Activated CD8-positive, alpha-beta memory T cell treated with anti-CD3 and anti-CD28 coated beads, Interleukin-2, amount 50 U/mL, for 48 hours (primary cell): Measurements from ENCODE around the gene TMEM259.

Experiments
- DNase-seq: peaks from one replicate; pipeline ENCODE4 v3.0.0-alpha.2; 2020

TMEM259 gene

GRCh38 chr19:1055028-1055425, 34.1 kb upstream of the TMEM259 start:
- no peak for DNase-seq

GRCh38 chr19:1054102-1055027, 33.4 kb upstream of the TMEM259 start:
- no peak for DNase-seq

- no peak for DNase-seq
Observed at GRCh38 chr19:1053176-1054101, 32.5 kb upstream of the TMEM259 start.

- no peak for DNase-seq
Observed at GRCh38 chr19:1052349-1052975, 31.5 kb upstream of the TMEM259 start.

- DNase-seq: no peak
Observed at GRCh38 chr19:1051791-1052190, 30.9 kb upstream of the TMEM259 start.

GRCh38 chr19:1050989-1051788, 30.3 kb upstream of the TMEM259 start:
- no peak for DNase-seq

DNA sequence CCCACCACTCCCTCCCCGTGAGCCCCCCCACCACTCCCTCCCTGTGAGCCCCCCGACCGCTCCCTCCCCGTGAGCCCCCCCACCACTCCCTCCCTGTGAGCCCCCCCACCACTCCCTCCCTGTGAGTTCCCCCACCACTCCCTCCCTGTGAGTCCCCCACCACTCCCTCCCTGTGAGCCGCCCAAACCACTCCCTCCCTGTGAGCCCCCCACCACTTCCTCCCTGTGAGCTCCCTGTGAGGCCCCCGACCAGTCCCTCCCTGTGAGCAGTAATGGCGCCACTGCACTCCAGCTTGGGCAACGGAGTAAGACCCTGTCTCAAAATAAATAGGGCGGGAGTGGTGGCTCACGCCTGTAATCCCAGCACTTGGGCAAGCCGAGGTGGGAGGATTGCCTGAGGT, 28.9 kb upstream of the TMEM259 start:
- DNase-seq: no peak

DNA sequence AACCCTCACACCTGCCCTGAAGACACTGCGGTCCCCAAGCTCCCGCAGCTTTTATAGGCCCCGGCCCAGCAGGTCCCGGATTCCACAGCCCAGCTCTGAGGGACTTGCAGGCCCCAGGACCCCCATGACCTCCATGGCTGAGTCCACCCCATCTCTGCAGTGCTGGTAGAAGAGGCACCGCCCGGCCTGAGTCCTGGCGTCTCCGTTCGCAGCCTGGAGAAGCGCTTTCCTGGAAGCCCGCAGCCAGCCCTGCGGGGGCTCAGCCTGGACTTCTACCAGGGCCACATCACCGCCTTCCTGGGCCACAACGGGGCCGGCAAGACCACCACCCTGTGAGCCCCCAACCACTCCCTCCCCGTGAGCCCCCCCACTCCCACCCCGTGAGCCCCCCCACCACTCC, 28.2 kb upstream of the TMEM259 start:
- no peak for DNase-seq

DNA sequence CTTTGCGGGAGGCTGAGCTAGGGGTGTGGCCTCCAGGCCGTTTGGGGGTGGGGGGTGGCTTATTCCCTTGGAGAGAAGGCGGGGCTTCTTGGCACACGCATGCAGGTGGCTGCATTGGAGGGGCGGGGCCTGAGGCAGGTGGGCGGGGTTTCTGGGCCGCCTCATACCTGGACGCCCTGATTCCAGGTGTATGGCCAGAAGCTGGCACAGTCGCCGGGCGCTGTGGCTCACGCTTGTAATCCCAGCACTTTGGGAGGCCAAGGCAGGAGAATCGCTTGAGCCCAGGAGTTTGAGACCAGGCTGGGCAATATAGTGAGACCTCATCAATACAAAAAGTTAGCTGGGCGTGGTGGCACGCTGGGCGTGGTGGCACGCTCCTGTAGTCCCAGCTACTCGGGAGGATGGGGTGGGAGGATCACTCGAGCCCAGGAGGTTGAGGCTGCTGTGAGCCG, 26.8 kb upstream of the TMEM259 start:
- no peak for DNase-seq

GRCh38 chr19:1046836-1047695, 26.1 kb upstream of the TMEM259 start:
- no peak for DNase-seq

GRCh38 chr19:1046117-1046626, 25.2 kb upstream of the TMEM259 start:
- no peak for DNase-seq

- peak; percentile 87 for DNase-seq
Observed at GRCh38 chr19:1045247-1045603, 24.3 kb upstream of the TMEM259 start.

- DNase-seq: no peak
Observed at GRCh38 chr19:1042689-1043511, 22.0 kb upstream of the TMEM259 start.

DNA sequence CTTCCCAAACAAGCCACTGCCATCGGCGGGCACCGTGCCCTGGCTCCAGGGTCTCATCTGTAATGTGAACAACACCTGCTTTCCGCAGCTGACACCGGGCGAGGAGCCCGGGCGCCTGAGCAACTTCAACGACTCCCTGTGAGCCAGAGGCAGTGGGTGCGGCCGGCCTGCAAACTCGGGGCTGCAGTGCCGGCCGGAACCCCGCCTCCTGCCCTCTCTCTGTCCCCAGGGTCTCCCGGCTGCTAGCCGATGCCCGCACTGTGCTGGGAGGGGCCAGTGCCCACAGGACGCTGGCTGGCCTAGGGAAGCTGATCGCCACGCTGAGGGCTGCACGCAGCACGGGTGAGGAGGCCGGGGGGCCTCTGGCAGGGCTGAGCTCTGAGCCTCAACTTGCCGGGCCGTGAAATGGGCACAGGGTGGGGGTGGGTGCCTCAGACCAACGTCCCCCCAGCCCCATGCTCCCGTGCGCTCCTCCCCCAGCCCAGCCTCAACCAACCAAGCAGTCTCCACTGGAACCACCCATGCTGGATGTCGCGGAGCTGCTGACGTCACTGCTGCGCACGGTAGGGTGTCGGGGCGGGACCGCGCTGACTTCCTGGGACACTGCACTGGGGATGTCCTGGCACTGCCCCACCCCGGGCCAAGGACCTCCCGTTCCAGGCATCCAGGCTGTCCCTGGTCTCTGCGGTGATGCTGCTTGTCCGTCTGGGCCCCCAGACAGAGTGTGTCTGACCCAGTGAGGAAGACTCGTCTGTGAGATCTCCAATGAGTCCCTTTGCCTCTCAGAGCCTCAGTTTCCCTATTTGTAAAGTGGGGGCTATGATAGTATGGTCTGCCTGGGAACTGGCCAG, 21.1 kb upstream of the TMEM259 start:
- DNase-seq: no peak

DNA sequence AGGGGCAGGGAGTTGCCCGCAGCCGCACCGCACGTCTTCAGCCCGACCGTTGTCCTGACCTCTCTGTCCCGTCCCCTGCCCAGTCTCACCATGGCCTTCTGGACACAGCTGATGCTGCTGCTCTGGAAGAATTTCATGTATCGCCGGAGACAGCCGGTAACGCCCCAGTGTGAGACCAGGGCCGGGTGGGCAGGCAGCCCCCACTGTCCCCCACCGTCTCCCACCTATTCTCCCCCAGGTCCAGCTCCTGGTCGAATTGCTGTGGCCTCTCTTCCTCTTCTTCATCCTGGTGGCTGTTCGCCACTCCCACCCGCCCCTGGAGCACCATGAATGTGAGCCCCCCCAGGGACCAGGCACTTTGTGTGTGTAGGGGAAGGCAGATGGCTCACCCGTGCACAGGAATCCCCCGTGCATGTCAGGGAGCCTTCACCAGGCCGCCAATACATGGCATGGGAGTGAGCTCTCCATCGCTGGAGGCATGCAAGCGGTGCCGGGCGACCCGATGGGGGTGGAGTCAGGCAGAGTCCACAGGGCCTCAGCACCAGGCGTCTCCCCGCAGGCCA, 20.4 kb upstream of the TMEM259 start:
- no peak for DNase-seq

GRCh38 chr19:1040476-1041271, 19.8 kb upstream of the TMEM259 start:
- DNase-seq: peak; percentile 92

DNA sequence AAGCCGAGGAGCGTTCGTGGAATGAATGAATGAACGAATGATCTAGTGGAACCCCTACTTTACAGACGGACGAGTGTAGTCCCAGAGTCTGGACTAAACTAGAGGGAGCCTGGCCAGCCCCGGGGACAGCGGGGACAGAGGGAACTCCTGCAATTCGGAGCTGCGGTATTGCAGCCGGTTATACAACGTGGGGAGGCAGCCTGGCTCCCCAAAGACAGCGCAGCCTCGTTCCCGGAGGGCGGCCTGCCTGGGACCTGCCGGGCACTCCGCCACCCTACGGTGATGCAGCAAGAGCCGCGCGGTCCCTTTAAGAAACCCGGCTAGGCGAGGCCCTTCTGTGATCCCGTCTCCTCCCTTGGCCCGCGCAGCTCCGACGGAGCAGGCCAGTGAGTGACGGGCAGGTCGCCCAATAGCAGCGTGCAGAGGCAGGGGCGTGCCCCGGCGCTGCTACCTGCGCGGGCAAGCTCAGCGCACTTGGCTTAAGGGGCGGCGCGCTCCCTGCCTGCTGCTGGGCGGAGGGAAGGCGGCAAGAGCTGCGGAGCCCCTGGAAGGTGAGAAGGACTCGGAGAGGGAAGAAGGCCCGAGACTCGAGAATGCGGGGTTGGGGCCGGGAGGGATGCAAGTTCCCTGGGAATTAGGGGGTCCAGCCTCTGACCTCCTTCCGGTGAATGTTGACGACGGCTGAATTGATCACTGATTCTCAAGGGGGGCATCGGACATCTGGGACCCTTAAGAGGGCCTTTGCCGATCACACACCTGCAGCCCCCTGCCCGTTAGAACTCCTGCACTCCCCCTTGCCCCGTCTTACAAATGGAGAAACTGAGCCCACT, 18.9 kb upstream of the TMEM259 start, which contains the start of gene ABCA7:
TSS of gene ABCA7 (plus strand) at position 462 of the 830 bp plus-strand sequence. CDS start 1,255 bp downstream, outside the sequence.
- peak; percentile 100 for DNase-seq
